ENCODE measurements around the gene SOX15. TPM values are rescaled to one million over a fixed set of nuclear protein-coding genes. Genes with fewer than 3 reads are reported as not detected.
A peak's percentile ranks its signal among the peaks of the same experiment; 100 is the strongest.
"Not testable (repeated sequence)": the region's sequence is repeated elsewhere in the genome, so short reads cannot be mapped to it uniquely, and the experiment has no call there.

SOX15 gene
- total RNA-seq, 4 donors from 2014 or later: 0.67 to 3.1 TPM; not detected in 2

- no peak overlapping the region for H3K4me3 ChIP-seq (replicated peaks in 1 of 3)
- H3K9me3 ChIP-seq: no peaks in the 10 kb centered on the region
- no peaks in the 10 kb centered on the region for H3K36me3 ChIP-seq
- H3K27ac ChIP-seq: peak overlapping the region in 1 of 3 donors; percentile 95
- intact Hi-C loops (cut with DNase I): no loop called here
- 86 to 88% methylated on average over 7 of the region's 7 CpGs for WGBS, 2 donors
- no peaks in the 10 kb centered on the region for H3K27me3 ChIP-seq
- peaks cover 5 to 12% of the 10 kb centered on the region in 2 donors for H3K4me1 ChIP-seq
- no peak for DNase-seq
- TF ChIP-seq POLR2A (IDR thresholded peaks at IDR 0.05) (no peak), CTCF (IDR thresholded peaks at IDR 0.05) (no peak)
Measured at GRCh38 chr17:7626307-7626706, 36.4 kb upstream of the SOX15 start.

- H3K36me3 ChIP-seq; H3K4me3 ChIP-seq (replicated peaks in 1 of 3); DNase-seq; H3K27ac ChIP-seq; intact Hi-C loops (cut with DNase I); H3K27me3 ChIP-seq; H3K9me3 ChIP-seq: not testable (repeated sequence)
- WGBS, 2 donors: 95 to 99% methylated on average over 16 of the region's 16 CpGs
- H3K4me1 ChIP-seq: peaks cover 5 to 12% of the 10 kb centered on the region in 2 donors
Measured at GRCh38 chr17:7625749-7626148, 35.9 kb upstream of the SOX15 start.

DNA sequence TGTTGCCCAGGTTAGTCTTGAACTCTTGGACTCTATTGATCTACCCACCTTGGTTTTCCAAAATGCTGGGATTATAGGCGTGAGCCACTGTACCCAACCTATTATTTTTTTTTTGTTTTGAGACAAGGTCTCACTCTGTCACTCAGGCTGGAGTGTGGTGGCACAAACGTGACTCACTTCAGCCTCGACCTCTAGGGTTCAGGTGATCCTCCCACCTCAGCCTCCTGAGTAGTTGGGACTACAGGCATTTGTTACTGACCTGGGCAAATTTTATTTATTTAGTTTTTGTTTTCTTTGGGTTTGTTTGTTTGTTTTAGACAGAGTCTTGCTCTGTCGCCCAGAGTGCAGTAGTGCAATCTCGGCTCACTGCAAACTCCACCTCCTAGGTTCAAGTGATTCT lies 33.8 kb upstream of the SOX15 start:
- WGBS, 2 donors: 75 to 83% methylated on average over 5 of the region's 5 CpGs
- TF ChIP-seq CTCF (IDR thresholded peaks at IDR 0.05) (no peak), POLR2A (IDR thresholded peaks at IDR 0.05) (no peak)
- intact Hi-C loops (cut with DNase I): no loop called here
- H3K27ac ChIP-seq: no peak overlapping the region
- no peaks in the 10 kb centered on the region for H3K27me3 ChIP-seq
- no peaks in the 10 kb centered on the region for H3K36me3 ChIP-seq
- no peaks in the 10 kb centered on the region for H3K9me3 ChIP-seq
- peaks cover 5 to 12% of the 10 kb centered on the region in 2 donors for H3K4me1 ChIP-seq
- DNase-seq: no peak
- H3K4me3 ChIP-seq (replicated peaks in 1 of 3): no peak overlapping the region

GRCh38 chr17:7620835-7621234 lies 30.9 kb upstream of the SOX15 start:
- intact Hi-C loops (cut with DNase I): no loop called here
- H3K27me3 ChIP-seq: no peaks in the 10 kb centered on the region
- DNase-seq: no peak
- H3K4me3 ChIP-seq (replicated peaks in 1 of 3): no peak overlapping the region
- 74 to 82% methylated on average over 8 of the region's 8 CpGs for WGBS, 2 donors
- TF ChIP-seq CTCF (IDR thresholded peaks at IDR 0.05) (no peak), POLR2A (IDR thresholded peaks at IDR 0.05) (no peak)
- H3K4me1 ChIP-seq: no peaks in the 10 kb centered on the region
- H3K27ac ChIP-seq: no peak overlapping the region
- no peaks in the 10 kb centered on the region for H3K9me3 ChIP-seq
- no peaks in the 10 kb centered on the region for H3K36me3 ChIP-seq

GRCh38 chr17:7618608-7619007 lies 28.7 kb upstream of the SOX15 start:
- intact Hi-C loops (cut with DNase I): no loop called here
- WGBS, 2 donors: 70 to 72% methylated on average over 5 of the region's 5 CpGs
- no peak overlapping the region for H3K27ac ChIP-seq
- H3K36me3 ChIP-seq: no peaks in the 10 kb centered on the region
- H3K4me3 ChIP-seq (replicated peaks in 1 of 3): no peak overlapping the region
- no peaks in the 10 kb centered on the region for H3K9me3 ChIP-seq
- TF ChIP-seq CTCF (IDR thresholded peaks at IDR 0.05) (no peak), POLR2A (IDR thresholded peaks at IDR 0.05) (no peak)
- DNase-seq: no peak
- H3K27me3 ChIP-seq: no peaks in the 10 kb centered on the region
- H3K4me1 ChIP-seq: peaks cover 3 to 6% of the 10 kb centered on the region in 2 donors

- WGBS, 2 donors: 5 to 6% methylated on average over 28 of the region's 28 CpGs
- no peaks in the 10 kb centered on the region for H3K9me3 ChIP-seq
- H3K27ac ChIP-seq: peak overlapping the region; percentile 80 to 89 (median 80)
- TF ChIP-seq POLR2A (IDR thresholded peaks at IDR 0.05): no peak
- no peak for TF ChIP-seq CTCF (IDR thresholded peaks at IDR 0.05)
- DNase-seq: no peak
- peak overlapping the region in 1 of 3 donors; percentile 21 for H3K4me3 ChIP-seq (replicated peaks in 1 of 3)
- H3K36me3 ChIP-seq: no peaks in the 10 kb centered on the region
- intact Hi-C loops (cut with DNase I): no loop called here
- peaks cover 26 to 30% of the 10 kb centered on the region in 2 donors for H3K4me1 ChIP-seq
- no peaks in the 10 kb centered on the region for H3K27me3 ChIP-seq
Measured at GRCh38 chr17:7615265-7615747, 25.4 kb upstream of the SOX15 start.

All from thyroid gland (tissue), 4 donors.